ENCODE measurements around the gene CUL9. TPM values are rescaled to one million over a fixed set of nuclear protein-coding genes. Genes with fewer than 3 reads are reported as not detected.

The CUL9 gene
- total RNA-seq, 1 donor from 2014 or later = 37.4 TPM

- H3K4me3 ChIP-seq = no peak overlapping the region
- H3K4me1 ChIP-seq = no peaks in the 10 kb centered on the region
- no peaks in the 10 kb centered on the region for H3K36me3 ChIP-seq
- DNase-seq (no peak), ATAC-seq (no peak)
- no peak overlapping the region for H3K27ac ChIP-seq
- H3K9me3 ChIP-seq = no peaks in the 10 kb centered on the region
- TF ChIP-seq CTCF (IDR thresholded peaks at IDR 0.05) = no peak
- H3K27me3 ChIP-seq = no peaks in the 10 kb centered on the region
- intact Hi-C loops (cut with DNase I) = loop anchor here (10.0 kb wide), 1 partner anchor 74 kb away; the partner anchor contains the start of gene PTK7
Observed at GRCh38 chr6:43149265-43149664, 32.7 kb upstream of the CUL9 start.

GRCh38 chr6:43150051-43150751 lies 31.8 kb upstream of the CUL9 start:
- ATAC-seq (peak; percentile 46), DNase-seq (no peak)
- Histone ChIP-seq H3K4me1 (no peaks in the 10 kb centered on the region), H3K27me3 (no peaks in the 10 kb centered on the region), H3K9me3 (no peaks in the 10 kb centered on the region), H3K4me3 (no peak overlapping the region), H3K36me3 (no peaks in the 10 kb centered on the region), H3K27ac (no peak overlapping the region)
- TF ChIP-seq CTCF (IDR thresholded peaks at IDR 0.05) = no peak
- intact Hi-C loops (cut with DNase I) = no loop called here

GRCh38 chr6:43159599-43159998 lies 22.4 kb upstream of the CUL9 start:
- no peak for TF ChIP-seq CTCF (IDR thresholded peaks at IDR 0.05)
- Histone ChIP-seq H3K4me3 (no peak overlapping the region), H3K9me3 (no peaks in the 10 kb centered on the region), H3K4me1 (no peaks in the 10 kb centered on the region), H3K27me3 (no peaks in the 10 kb centered on the region), H3K36me3 (peaks cover 21% of the 10 kb centered on the region), H3K27ac (no peak overlapping the region)
- DNase-seq (no peak), ATAC-seq (no peak)
- intact Hi-C loops (cut with DNase I) = no loop called here

GRCh38 chr6:43163899-43164298 lies 18.1 kb upstream of the CUL9 start:
- no peaks in the 10 kb centered on the region for H3K27me3 ChIP-seq
- no peak overlapping the region for H3K27ac ChIP-seq
- TF ChIP-seq CTCF (IDR thresholded peaks at IDR 0.05) = no peak
- intact Hi-C loops (cut with DNase I) = no loop called here
- no peaks in the 10 kb centered on the region for H3K4me1 ChIP-seq
- DNase-seq = no peak
- H3K36me3 ChIP-seq = peaks cover 21% of the 10 kb centered on the region
- H3K9me3 ChIP-seq = no peaks in the 10 kb centered on the region
- H3K4me3 ChIP-seq = no peak overlapping the region
- ATAC-seq = no peak

- Histone ChIP-seq H3K4me1 (peaks cover 33% of the 10 kb centered on the region), H3K4me3 (peak overlapping the region; percentile 97), H3K36me3 (peaks cover 5% of the 10 kb centered on the region), H3K27ac (peak overlapping the region; percentile 90), H3K9me3 (no peaks in the 10 kb centered on the region), H3K27me3 (no peaks in the 10 kb centered on the region)
- DNase-seq = peak; percentile 88
- no peak for TF ChIP-seq CTCF (IDR thresholded peaks at IDR 0.05)
- peak; percentile 49 for ATAC-seq
- intact Hi-C loops (cut with DNase I) = no loop called here
Observed at GRCh38 chr6:43170417-43170930, 11.5 kb upstream of the CUL9 start.

Measured in upper lobe of right lung (tissue), 1 donor.